H7 (cell line): ENCODE data around the gene ARVCF. TPM values are rescaled to one million over a fixed set of nuclear protein-coding genes. Genes with fewer than 3 reads are reported as not detected.
A peak's percentile ranks its signal among the peaks of the same experiment; 100 is the strongest.

Experiments
- DNase-seq: peaks from one replicate; pipeline ENCODE4 v3.0.0; 2012
- H3K27me3 ChIP-seq: 2 replicates; pipeline ENCODE4 v1.6.0; 2011; ENCODE audit warnings: mild to moderate bottlenecking, low read length; ENCODE audit not compliant: control insufficient read depth, insufficient read depth
- H3K36me3 ChIP-seq: replicated peaks from 2 replicates; pipeline ENCODE4 v1.5.1; 2011; ENCODE audit warnings: low read length; ENCODE audit not compliant: control insufficient read depth, insufficient read depth
- H3K4me3 ChIP-seq: 2 replicates; pipeline ENCODE4 v1.5.1; 2011; ENCODE audit warnings: low read depth, mild to moderate bottlenecking, control low read depth, low read length, moderate library complexity; ENCODE audit not compliant: insufficient read depth
- total RNA-seq: library from RNA; depleted of rRNA; stranded (reverse); fragments of >200 nt; shearing (Covaris generic); gene quantifications from 2 replicates; pipeline ENCODE4 v1.2.3, GENCODE V29; 2014

ARVCF gene
- total RNA-seq, 1 experiment from 2014 or later = 35.8 TPM

DNA sequence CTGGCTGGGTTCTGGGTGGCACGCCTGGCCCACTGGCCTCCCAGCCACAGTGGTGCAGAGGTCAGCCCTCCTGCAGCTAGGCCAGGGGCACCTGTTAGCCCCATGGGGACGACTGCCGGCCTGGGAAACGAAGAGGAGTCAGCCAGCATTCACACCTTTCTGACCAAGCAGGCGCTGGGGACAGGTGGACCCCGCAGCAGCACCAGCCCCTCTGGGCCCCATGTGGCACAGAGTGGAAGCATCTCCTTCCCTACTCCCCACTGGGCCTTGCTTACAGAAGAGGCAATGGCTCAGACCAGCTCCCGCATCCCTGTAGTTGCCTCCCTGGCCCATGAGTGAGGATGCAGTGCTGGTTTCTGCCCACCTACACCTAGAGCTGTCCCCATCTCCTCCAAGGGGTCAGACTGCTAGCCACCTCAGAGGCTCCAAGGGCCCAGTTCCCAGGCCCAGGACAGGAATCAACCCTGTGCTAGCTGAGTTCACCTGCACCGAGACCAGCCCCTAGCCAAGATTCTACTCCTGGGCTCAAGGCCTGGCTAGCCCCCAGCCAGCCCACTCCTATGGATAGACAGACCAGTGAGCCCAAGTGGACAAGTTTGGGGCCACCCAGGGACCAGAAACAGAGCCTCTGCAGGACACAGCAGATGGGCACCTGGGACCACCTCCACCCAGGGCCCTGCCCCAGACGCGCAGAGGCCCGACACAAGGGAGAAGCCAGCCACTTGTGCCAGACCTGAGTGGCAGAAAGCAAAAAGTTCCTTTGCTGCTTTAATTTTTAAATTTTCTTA lies 47.3 kb downstream of the ARVCF start:
- Histone ChIP-seq H3K36me3 (peaks cover 10% of the 10 kb centered on the region), H3K27me3 (no peaks in the 10 kb centered on the region), H3K4me3 (no peak overlapping the region)
- DNase-seq = no peak

DNA sequence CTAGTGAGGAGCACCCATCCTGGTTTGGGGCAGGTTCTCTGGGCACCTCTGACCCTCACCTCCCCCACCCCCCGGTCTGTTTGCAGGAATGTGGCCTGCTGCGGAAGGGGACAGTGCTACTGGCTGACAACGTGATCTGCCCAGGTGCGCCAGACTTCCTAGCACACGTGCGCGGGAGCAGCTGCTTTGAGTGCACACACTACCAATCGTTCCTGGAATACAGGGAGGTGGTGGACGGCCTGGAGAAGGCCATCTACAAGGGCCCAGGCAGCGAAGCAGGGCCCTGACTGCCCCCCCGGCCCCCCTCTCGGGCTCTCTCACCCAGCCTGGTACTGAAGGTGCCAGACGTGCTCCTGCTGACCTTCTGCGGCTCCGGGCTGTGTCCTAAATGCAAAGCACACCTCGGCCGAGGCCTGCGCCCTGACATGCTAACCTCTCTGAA lies 48.2 kb downstream of the ARVCF start:
- H3K27me3 ChIP-seq = no peaks in the 10 kb centered on the region
- no peak for DNase-seq
- H3K36me3 ChIP-seq = peaks cover 13% of the 10 kb centered on the region
- H3K4me3 ChIP-seq = no peak overlapping the region

DNA sequence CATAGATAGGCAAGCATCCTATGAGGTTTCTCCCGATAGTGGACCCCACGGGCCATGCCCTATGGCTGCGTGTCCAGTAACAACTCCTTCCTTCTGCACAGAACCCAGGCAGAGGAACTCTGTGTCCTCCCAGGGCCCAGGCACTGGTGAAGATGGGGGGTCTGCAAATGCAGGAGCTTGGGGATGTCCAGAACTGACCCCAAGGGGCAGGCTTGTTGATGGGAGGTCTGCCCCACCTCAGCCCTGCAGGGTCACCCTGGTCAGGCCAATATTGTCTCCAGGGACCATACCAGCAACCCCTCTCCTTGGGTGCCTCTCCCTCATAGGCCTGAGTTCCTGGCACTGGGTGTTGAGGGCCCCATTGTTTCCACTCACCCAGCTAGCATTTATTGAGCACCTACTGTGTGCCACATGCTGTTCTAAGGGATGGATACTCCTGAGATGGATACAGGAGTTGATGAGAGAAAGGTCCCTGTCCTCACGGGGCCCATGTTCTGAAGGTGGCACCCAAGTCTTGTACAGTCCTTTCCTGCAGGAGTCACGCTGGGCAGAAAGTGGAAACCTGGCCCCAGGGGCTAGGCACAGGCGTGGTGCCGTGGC lies 48.7 kb downstream of the ARVCF start:
- DNase-seq = no peak
- Histone ChIP-seq H3K27me3 (no peaks in the 10 kb centered on the region), H3K36me3 (peaks cover 13% of the 10 kb centered on the region), H3K4me3 (no peak overlapping the region)

DNA sequence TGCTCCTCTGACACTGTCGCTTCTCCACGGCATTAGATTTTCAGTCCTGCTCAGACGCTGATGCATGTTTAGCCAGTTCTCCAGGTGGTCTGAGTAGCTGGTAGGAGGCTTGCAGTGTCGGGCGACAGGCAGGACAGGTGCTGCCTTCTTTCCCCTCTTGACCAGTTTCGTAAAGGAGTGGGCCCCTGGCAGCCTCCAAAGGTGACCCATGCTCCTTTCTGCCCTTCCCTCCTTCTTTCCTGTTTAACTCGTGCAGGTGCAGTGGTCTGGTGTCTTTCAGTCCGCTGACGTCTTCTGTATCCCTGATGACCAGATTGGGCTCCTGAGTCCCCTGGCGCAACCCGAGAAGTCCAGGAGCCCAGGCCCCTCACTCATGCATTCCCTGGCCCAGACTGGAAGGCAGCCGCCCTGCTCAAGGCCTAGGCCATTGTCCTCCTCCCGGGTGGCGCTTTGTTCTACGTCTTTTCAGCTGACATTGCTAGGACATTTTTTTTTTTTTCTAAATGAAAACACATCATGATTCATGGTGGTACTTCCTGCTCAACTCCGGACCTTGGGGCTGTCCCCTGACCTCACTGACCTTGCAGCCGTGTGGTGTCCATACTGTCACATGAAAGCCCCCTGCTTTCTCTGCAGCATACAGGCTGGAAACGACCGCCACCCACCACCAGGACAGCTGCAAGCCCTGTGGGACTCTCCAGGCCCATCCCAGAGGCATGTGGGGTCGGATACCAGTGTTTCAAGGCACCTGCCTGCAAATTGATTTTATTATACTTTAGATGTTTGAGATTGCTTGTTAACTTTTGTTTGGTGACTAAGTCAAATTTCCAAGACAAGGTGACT lies 49.5 kb downstream of the ARVCF start:
- Histone ChIP-seq H3K27me3 (no peaks in the 10 kb centered on the region), H3K36me3 (peaks cover 11% of the 10 kb centered on the region), H3K4me3 (no peak overlapping the region)
- no peak for DNase-seq

DNA sequence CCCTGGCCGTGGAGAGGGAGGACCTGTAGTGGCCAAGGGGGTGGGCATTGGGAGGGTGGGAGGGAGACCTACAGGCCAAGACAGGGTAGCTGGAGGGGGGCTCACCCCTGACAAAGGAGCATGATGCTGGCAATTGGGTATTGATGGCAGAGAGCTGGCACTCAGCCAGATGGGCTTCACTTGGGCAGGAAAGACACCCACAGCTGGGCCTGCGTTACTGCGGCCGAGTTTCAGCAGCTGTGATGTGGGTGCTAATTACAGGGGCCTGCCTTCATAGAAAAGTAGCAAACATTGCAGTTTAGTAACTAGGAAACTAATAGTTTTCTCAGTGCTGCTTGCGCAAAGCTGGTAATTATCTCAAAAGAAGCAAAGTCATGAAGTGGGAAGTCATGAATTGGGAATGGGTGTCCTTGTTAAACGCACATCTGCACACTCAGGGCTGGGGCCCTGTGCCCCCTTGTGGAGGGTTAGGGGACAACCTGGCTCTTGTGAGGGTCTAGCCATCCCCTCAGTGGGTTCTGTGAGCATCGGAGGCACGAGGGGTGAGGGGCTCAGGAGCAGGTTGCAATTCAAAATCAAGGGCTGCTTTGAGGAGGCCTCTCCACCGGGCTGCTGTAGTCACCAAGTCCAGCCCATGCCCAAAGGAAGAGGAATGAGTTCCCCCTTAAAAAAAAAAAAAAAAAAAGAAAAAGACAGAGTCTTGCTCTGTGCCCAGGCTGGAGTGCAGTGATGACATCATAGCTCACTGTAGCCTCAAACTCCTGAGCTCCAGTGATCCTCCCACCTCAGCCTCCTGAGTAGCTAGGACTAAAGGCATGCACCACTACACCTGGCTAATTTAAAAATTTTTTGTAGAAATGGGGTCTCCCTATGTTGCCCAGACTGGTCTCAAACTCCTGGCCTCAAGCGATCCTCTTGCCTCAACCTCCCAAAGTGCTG lies 50.6 kb downstream of the ARVCF start:
- peaks cover 7% of the 10 kb centered on the region for H3K36me3 ChIP-seq
- no peak overlapping the region for H3K4me3 ChIP-seq
- peak; percentile 94 for DNase-seq
- no peaks in the 10 kb centered on the region for H3K27me3 ChIP-seq

DNA sequence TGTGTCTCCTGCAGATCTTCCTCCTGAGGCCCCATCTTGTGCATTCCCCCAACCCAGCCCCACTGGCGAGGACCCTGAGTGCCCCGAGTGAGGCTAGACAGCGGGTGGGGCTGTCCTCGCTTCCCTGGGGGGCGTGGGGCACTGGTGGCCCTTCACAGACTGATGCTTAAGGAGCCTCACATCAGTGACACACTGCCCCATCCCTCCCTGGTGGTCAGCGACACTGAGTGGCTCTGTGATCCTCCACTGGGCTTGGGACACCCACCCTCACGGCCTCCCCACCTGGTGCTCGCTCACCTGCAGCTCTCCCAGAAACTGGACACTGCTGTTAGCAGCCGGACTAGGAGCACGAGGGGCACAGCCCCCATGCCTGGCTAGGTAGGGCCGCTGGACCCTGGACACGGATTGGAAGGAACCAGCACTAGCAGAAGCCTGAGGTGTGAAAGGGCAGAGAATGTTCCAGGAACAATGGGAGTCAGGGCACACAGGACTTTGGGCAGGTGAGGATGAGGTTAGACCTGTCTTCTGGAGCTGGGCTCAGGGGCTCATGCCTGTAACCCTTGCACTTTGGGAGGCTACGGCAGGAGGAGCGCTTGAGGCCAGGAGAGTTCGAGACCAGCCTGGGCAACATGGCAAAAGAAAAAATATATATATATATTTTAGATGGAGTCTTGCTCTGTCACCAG lies 51.8 kb downstream of the ARVCF start:
- DNase-seq = no peak
- Histone ChIP-seq H3K27me3 (no peaks in the 10 kb centered on the region), H3K4me3 (no peak overlapping the region), H3K36me3 (peaks cover 4% of the 10 kb centered on the region)

DNA sequence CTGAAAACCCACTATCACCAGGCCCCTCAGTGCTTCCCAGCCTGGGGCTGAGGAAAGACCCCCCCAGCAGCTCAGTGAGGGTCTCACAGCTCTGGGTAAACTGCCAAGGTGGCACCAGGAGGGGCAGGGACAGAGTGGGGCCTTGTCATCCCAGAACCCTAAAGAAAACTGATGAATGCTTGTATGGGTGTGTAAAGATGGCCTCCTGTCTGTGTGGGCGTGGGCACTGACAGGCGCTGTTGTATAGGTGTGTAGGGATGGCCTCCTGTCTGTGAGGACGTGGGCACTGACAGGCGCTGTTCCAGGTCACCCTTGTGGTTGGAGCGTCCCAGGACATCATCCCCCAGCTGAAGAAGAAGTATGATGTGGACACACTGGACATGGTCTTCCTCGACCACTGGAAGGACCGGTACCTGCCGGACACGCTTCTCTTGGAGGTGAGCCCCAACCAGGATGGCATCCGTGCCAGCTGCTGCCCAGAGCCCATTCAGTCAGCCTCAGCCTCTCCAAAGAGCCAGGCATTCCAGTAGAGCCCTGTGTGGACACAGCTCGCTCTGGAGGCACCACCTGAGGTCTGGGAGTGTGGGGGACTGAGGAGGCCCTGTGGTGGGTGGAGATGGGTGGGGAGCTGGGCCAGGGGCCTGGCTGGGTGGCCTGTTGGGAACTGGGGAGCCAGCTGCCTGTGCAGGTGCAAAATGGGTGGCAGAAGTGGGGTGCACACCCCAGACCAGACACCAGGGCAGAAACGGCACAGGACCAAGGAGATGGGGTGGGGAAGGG lies 52.6 kb downstream of the ARVCF start:
- H3K4me3 ChIP-seq = no peak overlapping the region
- DNase-seq = no peak
- H3K36me3 ChIP-seq = peaks cover 4% of the 10 kb centered on the region
- no peaks in the 10 kb centered on the region for H3K27me3 ChIP-seq

DNA sequence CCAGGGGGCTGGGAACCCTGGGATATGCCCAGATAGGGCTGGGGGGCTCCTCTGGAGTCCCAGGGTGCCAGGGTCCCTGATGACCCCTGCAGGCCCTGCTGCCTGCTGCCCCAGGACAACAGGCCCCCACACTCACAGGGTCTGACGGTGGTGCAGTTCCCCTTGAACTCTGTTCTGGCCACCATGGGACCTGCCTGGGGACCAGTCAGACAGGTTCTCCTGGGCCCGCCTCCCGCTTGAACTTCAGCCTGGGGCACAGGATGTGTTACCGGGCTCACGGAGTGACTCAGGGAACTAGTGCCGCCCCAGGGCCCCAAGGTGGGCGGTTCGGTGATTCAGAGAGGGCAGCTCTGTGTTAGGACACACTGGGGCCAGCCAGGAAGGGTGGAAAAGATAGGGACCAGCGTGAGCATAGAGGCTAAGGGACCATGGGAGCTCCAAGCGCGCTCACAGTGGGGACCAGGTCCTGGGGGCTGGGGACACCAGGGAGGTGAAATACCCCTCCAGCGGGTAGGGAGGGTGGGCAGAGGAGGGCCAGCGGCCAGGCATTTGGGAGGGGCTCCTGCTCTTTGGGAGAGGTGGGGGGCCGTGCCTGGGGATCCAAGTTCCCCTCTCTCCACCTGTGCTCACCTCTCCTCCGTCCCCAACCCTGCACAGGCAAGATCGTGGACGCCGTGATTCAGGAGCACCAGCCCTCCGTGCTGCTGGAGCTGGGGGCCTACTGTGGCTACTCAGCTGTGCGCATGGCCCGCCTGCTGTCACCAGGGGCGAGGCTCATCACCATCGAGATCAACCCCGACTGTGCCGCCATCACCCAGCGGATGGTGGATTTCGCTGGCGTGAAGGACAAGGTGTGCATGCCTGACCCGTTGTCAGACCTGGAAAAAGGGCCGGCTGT lies 53.5 kb downstream of the ARVCF start:
- H3K27me3 ChIP-seq = no peaks in the 10 kb centered on the region
- peaks cover 4% of the 10 kb centered on the region for H3K36me3 ChIP-seq
- peak; percentile 87 for DNase-seq
- H3K4me3 ChIP-seq = no peak overlapping the region

DNA sequence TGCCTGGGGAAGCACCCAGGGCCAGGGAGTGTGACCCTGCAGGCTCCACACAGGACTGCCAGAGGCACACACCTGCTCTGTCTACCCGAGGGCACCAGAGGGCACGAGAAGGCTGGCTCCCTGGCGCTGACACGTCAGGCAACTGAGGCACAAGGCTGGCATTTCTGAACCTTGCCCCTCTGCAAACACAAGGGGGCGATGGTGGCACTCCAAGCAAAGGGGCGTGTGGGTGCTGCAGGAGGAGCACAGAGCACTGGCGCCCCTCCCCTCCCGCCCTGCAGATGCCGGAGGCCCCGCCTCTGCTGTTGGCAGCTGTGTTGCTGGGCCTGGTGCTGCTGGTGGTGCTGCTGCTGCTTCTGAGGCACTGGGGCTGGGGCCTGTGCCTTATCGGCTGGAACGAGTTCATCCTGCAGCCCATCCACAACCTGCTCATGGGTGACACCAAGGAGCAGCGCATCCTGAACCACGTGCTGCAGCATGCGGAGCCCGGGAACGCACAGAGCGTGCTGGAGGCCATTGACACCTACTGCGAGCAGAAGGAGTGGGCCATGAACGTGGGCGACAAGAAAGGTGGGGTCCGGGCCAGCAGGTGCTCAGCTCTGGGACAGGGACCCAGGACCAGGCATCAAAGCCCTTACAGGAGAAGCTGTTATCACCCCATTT lies 54.2 kb downstream of the ARVCF start:
- peaks cover 3% of the 10 kb centered on the region for H3K36me3 ChIP-seq
- H3K27me3 ChIP-seq = no peaks in the 10 kb centered on the region
- peak; percentile 98 for DNase-seq
- no peak overlapping the region for H3K4me3 ChIP-seq

DNA sequence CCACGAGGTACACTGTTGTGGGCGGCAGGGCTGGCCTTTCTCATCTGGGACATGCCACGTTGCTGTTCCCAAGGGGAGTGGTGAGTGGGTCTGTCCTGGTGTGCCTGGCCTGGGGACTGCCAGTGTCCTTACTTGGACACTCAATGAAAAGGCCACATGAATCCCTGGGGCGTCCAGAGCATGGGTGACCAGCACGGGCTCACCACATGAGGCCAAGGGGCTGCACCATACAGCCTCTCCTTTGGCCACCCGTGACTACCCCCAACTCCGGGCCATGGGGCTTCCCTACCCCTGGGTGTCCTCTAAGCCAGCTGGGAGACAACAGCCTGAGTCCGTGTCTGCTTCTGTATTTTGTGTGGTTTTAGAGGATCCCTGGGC lies 54.8 kb downstream of the ARVCF start:
- Histone ChIP-seq H3K27me3 (no peaks in the 10 kb centered on the region), H3K4me3 (no peak overlapping the region), H3K36me3 (peaks cover 3% of the 10 kb centered on the region)
- no peak for DNase-seq

DNA sequence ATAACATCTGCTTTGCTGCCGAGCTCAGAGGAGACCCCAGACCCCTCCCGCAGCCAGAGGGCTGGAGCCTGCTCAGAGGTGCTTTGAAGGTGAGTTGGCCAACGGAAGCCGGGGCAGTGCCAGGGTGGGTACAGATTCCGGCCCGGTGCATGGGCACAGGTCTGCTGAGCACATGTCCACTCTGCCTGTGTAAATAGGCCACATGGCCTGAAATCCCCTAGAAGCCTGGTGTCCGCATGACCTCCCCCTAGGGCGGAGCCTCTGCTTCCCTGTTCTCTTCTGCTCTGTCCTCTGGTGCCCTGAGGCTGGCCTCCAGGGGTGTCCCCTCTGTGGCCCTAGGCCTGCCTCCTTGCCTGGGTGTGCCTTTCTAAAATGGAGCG lies 55.4 kb downstream of the ARVCF start:
- peaks cover 3% of the 10 kb centered on the region for H3K36me3 ChIP-seq
- H3K4me3 ChIP-seq = no peak overlapping the region
- no peak for DNase-seq
- H3K27me3 ChIP-seq = no peaks in the 10 kb centered on the region
